ENCODE measurements around the gene CPSF6.
"Not testable (repeated sequence)": the region's sequence is repeated elsewhere in the genome, so short reads cannot be mapped to it uniquely, and the experiment has no call there.

DNA sequence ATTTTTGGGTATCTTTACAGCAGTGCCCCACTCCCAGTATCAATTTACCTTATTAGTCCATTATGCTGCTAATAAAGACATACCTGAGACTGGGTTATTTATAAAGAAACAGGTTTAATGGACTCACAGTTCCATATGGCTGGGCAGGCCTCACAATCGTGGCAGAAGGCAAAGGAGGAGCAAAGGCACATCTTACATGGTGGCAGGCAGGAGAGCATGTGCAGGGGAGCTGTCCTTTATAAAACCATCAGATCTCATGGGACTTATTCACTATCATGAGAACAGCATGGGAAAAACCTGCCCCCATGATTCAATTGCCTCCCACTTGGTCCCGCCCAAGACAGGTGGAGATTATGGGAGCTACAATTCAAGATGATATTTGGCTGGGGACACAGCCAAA is 77.9 kb downstream of the CPSF6 start:
- TF ChIP-seq EZH2 (IDR thresholded peaks at IDR 0.05); POLR2AphosphoS5 (IDR thresholded peaks at IDR 0.05; ENCODE audit: borderline replicate concordance, low read depth, low read length); FOXP2 (optimal IDR thresholded peaks at IDR 0.05; ENCODE audit: control extremely low read depth, extremely low read length, insufficient read depth): not testable (repeated sequence)
